Stomach (tissue), 4 donors: ENCODE results near the gene TSC22D4.

Experiments
- EP300 ChIP-seq: sonication (generic); formaldehyde crosslinking; IDR thresholded peaks from one replicate; pipeline ENCODE4 v1.6.1; 2017; ENCODE audit warnings: antibody characterized with exemption
- TF ChIP-seq, protein P1 (sequence below), 7 experiments: fragments of 450-650 bp in 4 of 7; fragments of 200-600 bp in 3 of 7; sonication (generic) in 3 of 7; IDR thresholded peaks; one replicate each; pipeline ENCODE4 v1.5.1; 2016 to 2019; ENCODE audit warnings: antibody characterized with exemption in 7 of 7, control low read depth in 2 of 7, mild to moderate bottlenecking in 1 of 7

DNA sequence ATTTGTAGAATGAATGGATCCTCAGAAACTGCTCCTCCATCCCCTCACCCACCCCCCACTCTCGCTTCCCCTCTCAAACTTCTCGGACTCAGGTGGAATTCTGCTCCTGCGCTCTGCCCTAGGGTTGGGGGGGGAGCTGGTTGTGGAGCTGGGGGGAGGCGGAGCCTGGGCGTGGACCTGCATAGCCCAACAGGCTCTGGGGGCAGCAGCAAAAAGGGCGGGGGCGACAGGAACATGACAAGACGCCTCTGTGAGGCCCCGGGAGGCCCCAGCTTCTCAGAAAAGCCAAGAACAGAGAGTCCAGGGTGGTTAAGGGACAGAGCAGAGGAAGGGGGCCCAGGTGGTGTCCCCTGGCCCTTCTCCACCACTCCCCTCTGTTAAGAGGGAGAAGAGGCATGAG is 3.5 kb downstream of the TSC22D4 start:
- TF ChIP-seq, protein P1, sequence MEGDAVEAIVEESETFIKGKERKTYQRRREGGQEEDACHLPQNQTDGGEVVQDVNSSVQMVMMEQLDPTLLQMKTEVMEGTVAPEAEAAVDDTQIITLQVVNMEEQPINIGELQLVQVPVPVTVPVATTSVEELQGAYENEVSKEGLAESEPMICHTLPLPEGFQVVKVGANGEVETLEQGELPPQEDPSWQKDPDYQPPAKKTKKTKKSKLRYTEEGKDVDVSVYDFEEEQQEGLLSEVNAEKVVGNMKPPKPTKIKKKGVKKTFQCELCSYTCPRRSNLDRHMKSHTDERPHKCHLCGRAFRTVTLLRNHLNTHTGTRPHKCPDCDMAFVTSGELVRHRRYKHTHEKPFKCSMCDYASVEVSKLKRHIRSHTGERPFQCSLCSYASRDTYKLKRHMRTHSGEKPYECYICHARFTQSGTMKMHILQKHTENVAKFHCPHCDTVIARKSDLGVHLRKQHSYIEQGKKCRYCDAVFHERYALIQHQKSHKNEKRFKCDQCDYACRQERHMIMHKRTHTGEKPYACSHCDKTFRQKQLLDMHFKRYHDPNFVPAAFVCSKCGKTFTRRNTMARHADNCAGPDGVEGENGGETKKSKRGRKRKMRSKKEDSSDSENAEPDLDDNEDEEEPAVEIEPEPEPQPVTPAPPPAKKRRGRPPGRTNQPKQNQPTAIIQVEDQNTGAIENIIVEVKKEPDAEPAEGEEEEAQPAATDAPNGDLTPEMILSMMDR (IDR thresholded peaks at IDR 0.05): no peak
- TF ChIP-seq EP300: no peak
